GM18526 (cell line): ENCODE results near the gene LDLRAD4.
A peak's percentile ranks its signal among the peaks of the same experiment; 100 is the strongest.

Source experiments
- POLR2A ChIP-seq: IDR thresholded peaks from 3 replicates; pipeline ENCODE4 v1.6.1; 2011; ENCODE audit not compliant: insufficient read length; ENCODE audit errors: extremely low read depth

LDLRAD4 gene

GRCh38 chr18:13551841-13552733 lies 333.5 kb downstream of the LDLRAD4 start:
- no peak for TF ChIP-seq POLR2A

- no peak for TF ChIP-seq POLR2A
These were observed 334.9 kb downstream of the LDLRAD4 start for GRCh38 chr18:13553449-13553848.

GRCh38 chr18:13555192-13555591 lies 336.6 kb downstream of the LDLRAD4 start:
- TF ChIP-seq POLR2A = no peak

GRCh38 chr18:13555865-13556264 lies 337.3 kb downstream of the LDLRAD4 start:
- no peak for TF ChIP-seq POLR2A

GRCh38 chr18:13556502-13556901 lies 337.9 kb downstream of the LDLRAD4 start:
- no peak for TF ChIP-seq POLR2A

GRCh38 chr18:13558124-13558523 lies 339.6 kb downstream of the LDLRAD4 start:
- no peak for TF ChIP-seq POLR2A

- TF ChIP-seq POLR2A = no peak
These were observed 340.2 kb downstream of the LDLRAD4 start for GRCh38 chr18:13558790-13559189.

GRCh38 chr18:13559754-13560153 lies 341.2 kb downstream of the LDLRAD4 start:
- no peak for TF ChIP-seq POLR2A

GRCh38 chr18:13560306-13560705 lies 341.7 kb downstream of the LDLRAD4 start:
- TF ChIP-seq POLR2A = no peak

GRCh38 chr18:13562494-13563029 lies 344.0 kb downstream of the LDLRAD4 start:
- TF ChIP-seq POLR2A = peak; percentile 26

GRCh38 chr18:13563390-13563805 lies 344.8 kb downstream of the LDLRAD4 start:
- no peak for TF ChIP-seq POLR2A

GRCh38 chr18:13564579-13564978 lies 346.0 kb downstream of the LDLRAD4 start:
- TF ChIP-seq POLR2A = no peak

- no peak for TF ChIP-seq POLR2A
These were observed 346.7 kb downstream of the LDLRAD4 start for GRCh38 chr18:13565228-13565627.

- TF ChIP-seq POLR2A = peak; percentile 55
These were observed 348.6 kb downstream of the LDLRAD4 start for GRCh38 chr18:13566941-13567746.

- TF ChIP-seq POLR2A = no peak
These were observed 350.2 kb downstream of the LDLRAD4 start for GRCh38 chr18:13568443-13569392.

- no peak for TF ChIP-seq POLR2A
These were observed 351.7 kb downstream of the LDLRAD4 start for GRCh38 chr18:13570216-13570615.
